PFSK-1 (cell line): ENCODE measurements around the gene TGM4.

Source experiments
- FOXP2 ChIP-seq: optimal IDR thresholded peaks from 2 replicates; pipeline ENCODE3; 2011; ENCODE audit warnings: borderline replicate concordance, control low read depth, inconsistent platforms; ENCODE audit not compliant: insufficient read depth; ENCODE audit errors: extremely low read length, extremely low read depth
- POLR2AphosphoS5 ChIP-seq: IDR thresholded peaks from 2 replicates; pipeline ENCODE4 v1.6.1; 2012; ENCODE audit warnings: low read depth, mild to moderate bottlenecking, control low read depth, low read length, moderate library complexity
- REST ChIP-seq, 2 experiments: IDR thresholded peaks; 2 replicates each; pipeline versions ENCODE4 v1.6.1 to v1.8.0; 2011 to 2012; ENCODE audit warnings: low read depth in 2 of 2, low read length in 2 of 2, control low read depth in 1 of 2, inconsistent platforms in 1 of 2, mild to moderate bottlenecking in 1 of 2, moderate library complexity in 1 of 2; ENCODE audit not compliant: insufficient read depth in 1 of 2
- SIN3A ChIP-seq: IDR thresholded peaks from 2 replicates; pipeline ENCODE4 v1.6.1; 2012; ENCODE audit warnings: mild to moderate bottlenecking, low read length, moderate library complexity, borderline replicate concordance; ENCODE audit not compliant: insufficient read depth
- TAF1 ChIP-seq: IDR thresholded peaks from 2 replicates; pipeline ENCODE4 v1.6.1; 2012; ENCODE audit warnings: low read length, control low read depth, borderline replicate concordance; ENCODE audit not compliant: insufficient read depth

TGM4 gene

GRCh38 chr3:44832032-44832431, 42.4 kb upstream of the TGM4 start:
- TF ChIP-seq SIN3A (no peak), TAF1 (no peak)

- TF ChIP-seq POLR2AphosphoS5 (no peak), REST (IDR thresholded peaks at IDR 0.05; ENCODE audit: insufficient read depth in 1 of 2, low read depth in 2 of 2, low read length in 2 of 2) (no peak), SIN3A (no peak), TAF1 (no peak), FOXP2 (no peak)
These were observed 41.4 kb upstream of the TGM4 start for GRCh38 chr3:44832965-44833364.

DNA sequence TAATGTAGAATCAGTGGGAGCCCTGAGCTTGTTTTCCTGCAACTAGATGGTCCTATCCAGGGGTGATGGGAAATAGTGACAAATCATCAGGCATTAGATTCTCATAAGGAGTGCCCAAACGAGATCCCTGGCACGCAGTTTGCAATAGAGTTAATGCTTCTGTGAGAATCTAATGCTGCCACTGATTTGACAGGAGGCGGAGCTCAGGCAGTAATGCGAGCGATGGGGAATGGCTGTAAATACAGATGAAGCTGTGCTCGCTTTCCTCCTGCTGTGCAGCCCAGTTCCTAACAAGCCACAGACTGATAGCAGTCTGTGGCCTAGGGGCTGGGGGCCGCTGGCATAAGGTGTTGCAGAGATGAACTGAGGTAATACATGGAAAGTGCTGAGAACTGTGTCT, 41.0 kb upstream of the TGM4 start:
- TF ChIP-seq SIN3A (no peak), TAF1 (no peak), FOXP2 (no peak), REST (IDR thresholded peaks at IDR 0.05; ENCODE audit: insufficient read depth in 1 of 2, low read depth in 2 of 2, low read length in 2 of 2) (no peak), POLR2AphosphoS5 (no peak)

DNA sequence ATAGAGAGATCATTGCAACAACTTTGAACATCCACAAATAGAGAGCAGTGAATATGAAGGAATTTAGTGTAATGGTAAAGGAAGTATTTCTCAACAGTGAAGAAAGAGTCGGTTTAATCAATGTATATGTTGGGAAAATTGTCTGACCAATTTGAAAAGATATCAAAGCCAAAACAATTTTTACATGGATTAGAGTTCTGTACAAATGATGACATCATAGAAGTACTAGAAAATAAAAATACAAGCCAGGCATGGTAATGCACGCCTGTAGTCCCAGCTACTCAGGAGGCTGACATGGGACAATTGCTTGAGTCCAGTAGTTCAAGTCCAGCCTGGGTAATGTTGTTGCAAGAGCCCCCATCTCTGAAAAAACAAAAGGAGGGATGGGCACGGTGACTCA, 38.7 kb upstream of the TGM4 start:
- TF ChIP-seq POLR2AphosphoS5 (no peak), FOXP2 (no peak), TAF1 (no peak), REST (IDR thresholded peaks at IDR 0.05; ENCODE audit: insufficient read depth in 1 of 2, low read depth in 2 of 2, low read length in 2 of 2) (no peak), SIN3A (no peak)

GRCh38 chr3:44842376-44842775, 32.0 kb upstream of the TGM4 start:
- TF ChIP-seq POLR2AphosphoS5 = no peak
- TF ChIP-seq TAF1 = no peak
- TF ChIP-seq SIN3A = no peak
- TF ChIP-seq FOXP2 = no peak
- TF ChIP-seq REST (IDR thresholded peaks at IDR 0.05; ENCODE audit: insufficient read depth in 1 of 2, low read depth in 2 of 2, low read length in 2 of 2) = no peak
